ENCODE measurements around the gene HSD17B1. TPM values are rescaled to one million over a fixed set of nuclear protein-coding genes. Genes with fewer than 3 reads are reported as not detected.

Gene HSD17B1
- total and polyA plus RNA-seq, 2 of the 13 experiments (the other 11 are each of a cell fraction or from before 2014, with no cell fraction given), result 0.54 to 0.93 TPM

- TF ChIP-seq SP4 (CRISPR knock-in tag; IDR thresholded peaks at IDR 0.05), result 0 out of 2 replicates have a peak, but pooled peaks have one; percentile 31
- 0 out of 2 replicates have a peak, but pooled peaks have one; percentile 88 for TF ChIP-seq ZNF75D (CRISPR knock-in tag; IDR thresholded peaks at IDR 0.05; ENCODE audit: borderline replicate concordance)
- TF ChIP-seq ZSCAN21 (CRISPR knock-in tag; IDR thresholded peaks at IDR 0.05; ENCODE audit: borderline replicate concordance), result peak; percentile 78; the same call in 1 of the 2 replicates
- TF ChIP-seq FOXP1 (IDR thresholded peaks at IDR 0.05), result no peak
- peak; percentile 73 for TF ChIP-seq FOXP1 (CRISPR knock-in tag; IDR thresholded peaks at IDR 0.05)
- peak; percentile 93; the same call in 1 of the 2 replicates for TF ChIP-seq ZFP37 (CRISPR knock-in tag; IDR thresholded peaks at IDR 0.05; ENCODE audit: borderline replicate concordance)
- no peak for TF ChIP-seq ZNF101 (CRISPR knock-in tag; IDR thresholded peaks at IDR 0.05; ENCODE audit: borderline replicate concordance, low read depth)
- TF ChIP-seq BRCA1 (CRISPR knock-in tag; IDR thresholded peaks at IDR 0.05), result 0 out of 2 replicates have a peak, but pooled peaks have one; percentile 51
- TF ChIP-seq JUNB (CRISPR knock-in tag; IDR thresholded peaks at IDR 0.05; ENCODE audit: borderline replicate concordance), result peak; percentile 94; the same call in 1 of the 2 replicates
- no peak; the same call in 1 of the 2 replicates for TF ChIP-seq FOXO4 (CRISPR knock-in tag; conservative IDR thresholded peaks at IDR 0.05)
- TF ChIP-seq TEAD2 (CRISPR knock-in tag; IDR thresholded peaks at IDR 0.05), result no peak
- TF ChIP-seq AHDC1 (CRISPR knock-in tag; IDR thresholded peaks at IDR 0.05; ENCODE audit: borderline replicate concordance), result peak; percentile 90
- TF ChIP-seq PAXIP1 (CRISPR knock-in tag; conservative IDR thresholded peaks at IDR 0.05), result peak; percentile 91
- peak; percentile 95 for TF ChIP-seq SAP130 (CRISPR knock-in tag; IDR thresholded peaks at IDR 0.05; ENCODE audit: low read depth)
- TF ChIP-seq ZSCAN31 (CRISPR knock-in tag; IDR thresholded peaks at IDR 0.05; ENCODE audit: low read depth), result peak; percentile 61
- peak; percentile 81 for TF ChIP-seq ZNF772 (CRISPR knock-in tag; IDR thresholded peaks at IDR 0.05)
- peak; percentile 78 for TF ChIP-seq ZNF709 (CRISPR knock-in tag; IDR thresholded peaks at IDR 0.05)
- peak; percentile 94 for TF ChIP-seq ZNF792 (CRISPR knock-in tag; IDR thresholded peaks at IDR 0.05)
- TF ChIP-seq KDM1A (CRISPR knock-in tag; IDR thresholded peaks at IDR 0.05), result 0 out of 2 replicates have a peak, but pooled peaks have one; percentile 16
- peak; percentile 94 for TF ChIP-seq ZNF441 (CRISPR knock-in tag; IDR thresholded peaks at IDR 0.05; ENCODE audit: borderline replicate concordance)
Observed at GRCh38 chr17:42541041-42541833, 11.5 kb upstream of the HSD17B1 start (continued).
